Measurements from ENCODE around the gene KRTAP4-11. TPM values are rescaled to one million over a fixed set of nuclear protein-coding genes. Genes with fewer than 3 reads are reported as not detected.
"Not testable (repeated sequence)": the region's sequence is repeated elsewhere in the genome, so short reads cannot be mapped to it uniquely, and the experiment has no call there.

KRTAP4-11 gene
- total RNA-seq, 1 donor from 2014 or later = not detected

DNA sequence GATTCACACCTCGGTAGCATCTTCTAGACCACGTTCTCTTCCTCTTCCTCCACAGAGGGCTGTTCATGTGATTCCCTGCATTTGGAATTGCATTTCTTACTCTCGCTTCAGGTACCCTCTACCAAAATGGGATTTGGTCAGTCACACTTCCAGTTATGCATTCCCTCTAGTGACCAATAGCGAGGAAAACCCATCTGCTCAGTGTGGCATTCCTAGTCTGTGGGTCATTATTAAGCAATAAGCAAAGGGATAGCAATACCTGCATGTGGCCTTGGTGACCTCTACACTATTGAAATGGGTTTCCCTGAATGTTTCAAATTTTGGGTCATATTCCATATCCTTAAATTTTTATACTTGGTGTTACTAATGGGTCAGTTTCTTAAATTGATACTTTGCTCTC lies 31.9 kb upstream of the KRTAP4-11 start:
- Histone ChIP-seq H3K4me1 (no peaks in the 10 kb centered on the region), H3K36me3 (no peaks in the 10 kb centered on the region), H3K27ac (no peak overlapping the region), H3K4me3 (no peak overlapping the region), H3K9me3 (no peaks in the 10 kb centered on the region), H3K27me3 (no peaks in the 10 kb centered on the region)
- no peak for TF ChIP-seq CTCF (IDR thresholded peaks at IDR 0.05)
- intact Hi-C loops (cut with DNase I) = no loop called here
- DNase-seq = no peak
- ATAC-seq = no peak

DNA sequence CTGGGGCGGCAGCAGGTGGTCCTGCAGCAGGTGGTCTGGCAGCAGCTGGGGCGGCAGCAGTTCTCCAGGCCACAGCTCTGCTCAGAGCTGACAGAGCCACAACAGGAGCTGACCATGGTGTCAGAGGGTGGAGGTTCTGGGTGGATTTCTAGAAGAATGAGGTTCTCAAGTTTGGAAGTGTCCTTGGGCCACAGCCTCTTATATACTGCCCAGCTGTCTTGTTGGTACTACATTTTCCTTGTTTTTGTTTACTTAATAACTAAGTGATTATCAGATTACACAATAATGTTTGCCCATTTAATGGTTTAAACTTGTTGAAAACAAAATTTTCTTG lies 31.4 kb upstream of the KRTAP4-11 start, which contains the start of gene KRTAP4-5:
TSS of gene KRTAP4-5 (minus strand) at position 174 of the 334 bp plus-strand sequence. CDS start at position 116, 58 bp downstream.
- TF ChIP-seq CTCF (IDR thresholded peaks at IDR 0.05) = no peak
- no peak for ATAC-seq
- no peaks in the 10 kb centered on the region for H3K36me3 ChIP-seq
- no peaks in the 10 kb centered on the region for H3K9me3 ChIP-seq
- no peak for DNase-seq
- intact Hi-C loops (cut with DNase I) = no loop called here
- H3K27me3 ChIP-seq = no peaks in the 10 kb centered on the region
- H3K27ac ChIP-seq = no peak within 1 kb of the TSS
- H3K4me1 ChIP-seq = no peaks in the 10 kb centered on the region
- no peak within 1 kb of the TSS for H3K4me3 ChIP-seq

DNA sequence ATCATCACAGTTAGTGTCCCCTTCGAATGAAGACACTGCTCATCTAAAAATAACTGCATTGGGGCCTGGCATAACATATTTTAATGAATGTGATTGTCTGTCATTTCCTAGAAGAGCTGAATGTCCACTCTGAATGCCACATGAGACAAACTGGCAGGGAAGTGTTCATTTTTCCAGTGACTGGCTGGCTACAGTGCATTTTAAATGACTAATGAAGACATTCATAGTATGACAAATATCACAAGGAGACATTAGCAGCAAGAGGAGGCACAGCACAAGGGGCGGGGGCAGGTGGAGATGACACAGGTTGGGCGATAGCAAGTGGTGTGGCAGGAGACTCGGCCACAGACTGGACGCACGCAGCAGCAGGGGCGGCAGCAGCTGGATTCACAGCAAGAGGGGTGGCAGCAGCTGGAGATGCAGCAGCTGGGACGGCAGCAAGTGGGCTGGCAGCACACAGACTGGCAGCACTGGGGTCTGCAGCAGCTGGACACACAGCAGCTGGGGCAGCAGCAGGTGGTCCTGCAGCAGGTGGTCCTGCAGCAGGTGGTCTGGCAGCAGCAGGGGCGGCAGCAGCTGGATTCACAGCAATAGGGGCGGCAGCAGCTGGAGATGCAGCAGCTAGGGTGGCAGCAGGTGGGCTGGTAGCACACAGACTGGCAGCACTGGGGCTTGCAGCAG lies 30.9 kb upstream of the KRTAP4-11 start:
- H3K27me3 ChIP-seq; H3K36me3 ChIP-seq; ATAC-seq; intact Hi-C loops (cut with DNase I); H3K4me3 ChIP-seq; H3K27ac ChIP-seq; H3K9me3 ChIP-seq; H3K4me1 ChIP-seq; DNase-seq: not testable (repeated sequence)

DNA sequence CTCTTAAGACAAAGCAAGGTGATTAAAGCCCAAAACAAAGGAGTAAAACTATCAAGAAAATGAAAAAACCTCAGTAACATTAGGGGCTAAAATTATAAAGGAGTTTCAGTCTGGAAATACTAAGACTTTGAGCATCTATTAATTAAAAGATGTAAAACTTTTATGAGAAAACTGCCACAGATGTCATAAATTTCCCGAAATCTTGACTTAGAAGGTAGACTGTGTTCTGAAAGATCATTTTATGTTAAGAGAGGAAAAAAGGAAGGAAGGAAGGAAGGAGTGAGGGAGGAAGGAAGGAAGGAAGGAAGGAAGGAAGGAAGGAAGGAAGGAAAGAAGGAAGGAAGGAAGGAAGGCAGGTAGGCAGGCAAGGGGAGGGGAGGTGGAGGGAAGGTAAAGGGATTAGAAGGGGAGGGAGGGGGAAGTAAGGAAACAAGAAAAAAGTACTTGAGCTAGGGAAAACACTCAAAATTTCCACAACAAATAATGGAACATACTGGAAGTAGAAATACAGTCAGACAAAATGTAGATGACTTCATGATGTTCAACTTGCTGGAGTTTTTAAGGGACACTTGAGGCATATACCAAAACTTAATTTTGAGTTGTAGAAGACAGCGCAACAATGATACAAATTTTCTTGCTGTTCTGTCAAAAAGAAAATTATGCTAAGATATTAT lies 29.5 kb upstream of the KRTAP4-11 start:
- TF ChIP-seq CTCF (IDR thresholded peaks at IDR 0.05) = no peak

GRCh38 chr17:41145261-41145660 lies 27.1 kb upstream of the KRTAP4-11 start:
- Histone ChIP-seq H3K27ac (no peak overlapping the region), H3K36me3 (no peaks in the 10 kb centered on the region), H3K4me1 (no peaks in the 10 kb centered on the region), H3K27me3 (no peaks in the 10 kb centered on the region), H3K4me3 (no peak overlapping the region), H3K9me3 (peaks cover 10% of the 10 kb centered on the region)
- ATAC-seq (no peak), DNase-seq (no peak)
- intact Hi-C loops (cut with DNase I) = no loop called here
- TF ChIP-seq CTCF (IDR thresholded peaks at IDR 0.05) = no peak

More for the DNA sequence above, 29.5 kb upstream of the KRTAP4-11 start:
- DNase-seq (no peak), ATAC-seq (no peak)
- H3K36me3 ChIP-seq = no peaks in the 10 kb centered on the region
- peaks cover 6% of the 10 kb centered on the region for H3K9me3 ChIP-seq
- H3K27ac ChIP-seq = no peak overlapping the region
- no peaks in the 10 kb centered on the region for H3K27me3 ChIP-seq
- intact Hi-C loops (cut with DNase I) = no loop called here
- H3K4me1 ChIP-seq = no peaks in the 10 kb centered on the region
- no peak overlapping the region for H3K4me3 ChIP-seq

DNA sequence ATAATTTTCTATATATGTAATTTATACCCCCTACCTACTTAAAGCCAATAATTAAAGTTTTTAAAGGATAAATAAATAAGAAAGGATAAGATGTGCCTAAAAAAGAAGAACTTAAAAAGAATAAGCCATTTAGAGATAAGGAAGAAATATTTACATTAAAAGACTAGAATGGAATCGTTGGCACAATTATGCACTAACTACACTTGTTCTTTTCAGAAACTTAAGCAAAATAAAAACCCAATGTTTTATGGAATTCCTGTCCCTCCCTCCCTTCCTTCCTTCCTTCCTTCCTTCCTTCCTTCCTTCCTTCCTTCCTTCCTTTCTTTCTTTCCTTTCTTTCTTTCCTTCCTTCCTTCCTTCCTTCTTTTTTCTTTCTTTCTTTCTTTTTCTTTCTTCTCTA lies 26.7 kb upstream of the KRTAP4-11 start:
- no peak for DNase-seq

More for the DNA sequence above, 26.7 kb upstream of the KRTAP4-11 start:
- Histone ChIP-seq H3K27me3 (no peaks in the 10 kb centered on the region), H3K9me3 (peaks cover 11% of the 10 kb centered on the region), H3K27ac (no peak overlapping the region), H3K4me3 (no peak overlapping the region), H3K36me3 (no peaks in the 10 kb centered on the region), H3K4me1 (no peaks in the 10 kb centered on the region)
- intact Hi-C loops (cut with DNase I) = no loop called here
- TF ChIP-seq CTCF (IDR thresholded peaks at IDR 0.05) = no peak
- ATAC-seq = no peak
